GM12873 (cell line): ENCODE measurements around the gene SPEF2.

ENCODE experiments used
- TF ChIP-seq, protein P1 (sequence below): IDR thresholded peaks from 2 replicates; pipeline ENCODE4 v1.5.1; 2012; ENCODE audit warnings: low read depth, mild to moderate bottlenecking, moderate library complexity, low read length, control low read depth; ENCODE audit not compliant: insufficient read depth; ENCODE audit errors: missing control alignments

Gene SPEF2

DNA sequence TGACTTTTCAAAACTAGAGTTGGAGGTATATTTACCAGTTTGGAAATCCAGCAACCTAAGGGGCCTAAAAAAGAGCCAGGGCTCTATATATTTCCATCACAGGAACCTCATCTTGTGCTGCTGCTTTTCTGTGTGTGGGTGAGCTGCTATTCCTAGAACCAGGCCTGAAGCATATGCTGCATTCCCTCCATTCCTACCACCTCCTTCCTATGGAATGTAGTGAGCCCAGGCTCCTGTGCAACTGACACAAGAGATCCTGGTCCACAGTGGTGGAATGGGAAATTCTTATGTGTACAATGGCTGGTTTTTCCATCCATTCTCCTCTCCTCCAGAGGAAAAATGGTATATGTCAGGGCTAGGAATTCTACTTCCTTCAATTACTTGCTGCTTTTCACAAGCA is 39.1 kb downstream of the SPEF2 start:
- TF ChIP-seq, protein P1, sequence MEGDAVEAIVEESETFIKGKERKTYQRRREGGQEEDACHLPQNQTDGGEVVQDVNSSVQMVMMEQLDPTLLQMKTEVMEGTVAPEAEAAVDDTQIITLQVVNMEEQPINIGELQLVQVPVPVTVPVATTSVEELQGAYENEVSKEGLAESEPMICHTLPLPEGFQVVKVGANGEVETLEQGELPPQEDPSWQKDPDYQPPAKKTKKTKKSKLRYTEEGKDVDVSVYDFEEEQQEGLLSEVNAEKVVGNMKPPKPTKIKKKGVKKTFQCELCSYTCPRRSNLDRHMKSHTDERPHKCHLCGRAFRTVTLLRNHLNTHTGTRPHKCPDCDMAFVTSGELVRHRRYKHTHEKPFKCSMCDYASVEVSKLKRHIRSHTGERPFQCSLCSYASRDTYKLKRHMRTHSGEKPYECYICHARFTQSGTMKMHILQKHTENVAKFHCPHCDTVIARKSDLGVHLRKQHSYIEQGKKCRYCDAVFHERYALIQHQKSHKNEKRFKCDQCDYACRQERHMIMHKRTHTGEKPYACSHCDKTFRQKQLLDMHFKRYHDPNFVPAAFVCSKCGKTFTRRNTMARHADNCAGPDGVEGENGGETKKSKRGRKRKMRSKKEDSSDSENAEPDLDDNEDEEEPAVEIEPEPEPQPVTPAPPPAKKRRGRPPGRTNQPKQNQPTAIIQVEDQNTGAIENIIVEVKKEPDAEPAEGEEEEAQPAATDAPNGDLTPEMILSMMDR, result no peak

DNA sequence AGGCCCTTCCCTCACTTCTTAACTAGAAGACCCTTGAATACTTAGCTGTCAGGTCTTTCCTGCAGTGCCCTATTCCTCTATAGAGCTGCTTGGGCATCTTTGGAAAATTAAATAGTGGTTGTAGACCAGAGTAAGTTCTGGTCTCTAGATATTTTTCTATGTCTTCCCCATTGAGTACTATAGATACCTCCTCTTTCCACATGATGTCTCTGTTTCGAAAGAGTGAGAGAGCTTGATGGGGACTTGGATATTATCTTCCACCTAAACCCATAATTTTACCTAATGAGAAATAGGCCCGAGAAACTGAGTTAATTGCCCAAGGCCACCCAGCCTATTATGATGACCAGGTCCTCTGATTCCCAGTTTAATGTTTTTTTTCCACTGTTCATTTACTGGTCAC is 40.2 kb downstream of the SPEF2 start:
- TF ChIP-seq, protein P1, result no peak

DNA sequence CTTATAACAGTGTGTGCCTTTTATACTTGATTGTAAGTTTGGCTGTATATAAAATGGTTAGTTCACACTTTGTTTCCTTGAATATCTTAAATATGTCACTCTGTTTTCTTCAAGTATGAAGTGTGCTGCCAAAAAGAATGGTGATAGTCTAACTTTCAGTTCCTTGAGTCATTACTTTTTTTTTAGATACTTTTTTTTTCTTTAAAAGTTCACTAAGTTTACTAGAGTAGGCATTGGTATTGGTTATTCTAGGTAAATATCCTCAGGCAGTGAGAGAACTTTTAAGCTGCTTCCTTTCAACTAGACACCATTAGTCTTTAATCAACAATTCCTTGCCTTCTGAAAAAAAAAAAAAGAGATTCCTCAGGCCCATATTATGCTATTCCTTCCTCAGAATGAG is 41.9 kb downstream of the SPEF2 start:
- TF ChIP-seq, protein P1, result no peak

DNA sequence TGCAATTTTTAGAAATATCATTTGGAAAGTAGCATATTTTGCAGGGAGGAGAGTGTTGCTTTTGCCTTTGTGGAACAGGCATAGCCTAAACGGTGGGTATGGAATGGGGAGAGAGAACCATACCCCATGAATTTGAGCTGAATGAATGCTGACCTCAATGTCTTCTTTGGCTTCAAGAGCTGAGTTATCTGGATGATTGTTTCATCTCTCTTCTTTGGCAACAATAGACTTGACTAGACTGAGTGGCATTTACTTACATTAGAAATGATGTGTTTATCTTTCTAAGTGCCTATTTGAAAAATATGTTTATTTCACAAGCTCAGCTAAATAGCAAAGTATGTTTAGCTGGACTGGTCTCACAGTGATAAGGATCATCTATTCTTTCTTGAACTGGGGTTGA is 42.8 kb downstream of the SPEF2 start:
- TF ChIP-seq, protein P1, result no peak

DNA sequence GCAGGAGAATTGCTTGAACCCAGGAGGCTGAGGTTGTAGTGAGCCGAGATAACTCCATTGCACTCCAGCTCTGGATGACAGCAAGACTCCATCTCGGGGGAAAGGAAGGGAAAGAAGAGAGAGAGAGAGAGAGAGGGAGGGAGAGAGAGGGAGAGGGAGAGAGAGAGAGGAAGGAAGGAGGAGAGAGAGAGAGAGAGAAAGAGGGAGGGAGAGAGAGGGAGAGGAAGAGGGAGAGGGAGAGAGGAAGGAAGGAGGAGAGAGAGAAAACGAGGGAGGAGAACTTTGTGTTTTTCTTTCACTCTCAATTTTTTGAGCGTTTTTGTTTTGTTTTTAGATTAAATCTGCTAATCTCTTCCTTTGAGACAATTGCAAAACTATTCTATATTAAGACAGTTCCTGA is 46.9 kb downstream of the SPEF2 start:
- TF ChIP-seq, protein P1, result no peak

DNA sequence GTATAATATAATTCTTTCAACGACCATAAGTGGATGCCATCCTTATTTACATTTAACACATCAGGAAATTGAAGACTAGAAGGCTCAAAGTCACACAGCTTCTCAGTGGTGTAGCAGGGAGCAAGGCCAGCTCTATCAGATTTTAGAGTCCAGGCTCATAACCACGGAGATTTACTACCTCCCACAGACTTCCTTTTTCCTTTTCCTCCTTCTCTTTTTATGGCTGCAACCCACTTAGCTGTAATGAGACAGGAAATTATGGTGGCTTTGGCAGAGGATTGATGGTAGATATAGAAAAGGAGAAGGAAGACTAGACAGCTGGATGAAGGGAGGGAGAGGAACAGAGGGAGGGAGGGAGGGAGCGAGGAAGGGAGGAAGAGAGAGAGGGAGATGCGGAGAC is 47.4 kb downstream of the SPEF2 start:
- TF ChIP-seq, protein P1, result no peak

DNA sequence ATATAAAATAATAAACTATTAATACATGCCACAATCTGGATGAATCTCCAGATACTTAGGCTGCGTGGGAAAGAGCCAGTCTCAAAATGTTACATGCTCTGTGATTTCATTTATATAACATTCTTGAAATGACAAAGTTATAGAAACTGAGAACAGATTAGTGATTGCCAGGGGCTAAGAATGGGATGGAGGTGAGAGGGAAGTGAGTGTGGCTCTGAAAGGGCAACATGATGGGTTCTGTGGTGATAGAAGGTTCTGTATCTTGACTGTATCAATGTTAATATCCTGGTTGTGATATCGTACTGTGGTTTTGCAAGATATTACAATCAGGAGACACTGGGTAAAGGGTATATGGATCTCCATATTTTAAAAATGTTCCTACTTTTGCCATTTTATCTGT is 50.7 kb downstream of the SPEF2 start:
- TF ChIP-seq, protein P1, result no peak

DNA sequence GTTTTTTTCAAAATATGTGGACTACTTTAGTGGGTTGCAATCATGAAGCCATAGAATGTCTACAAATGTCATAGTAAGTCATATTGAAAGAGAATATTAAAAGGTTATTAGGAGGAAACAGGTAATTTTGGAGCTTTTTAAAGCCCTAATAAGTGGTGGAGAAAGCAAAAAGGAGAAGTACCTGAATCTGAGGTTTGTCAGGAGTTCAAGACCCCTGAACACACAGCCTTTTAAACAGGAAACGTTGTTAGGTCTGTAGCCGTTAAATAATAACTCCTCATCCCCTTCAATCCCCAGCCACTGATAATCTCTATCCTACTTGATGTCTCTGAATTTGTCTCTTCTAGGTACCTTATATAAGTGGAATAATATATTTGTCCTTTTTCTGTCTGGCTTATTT is 51.1 kb downstream of the SPEF2 start:
- TF ChIP-seq, protein P1, result no peak
